GM19025 (cell line): ENCODE data around the gene PDCD1.
"Not testable (repeated sequence)": the region's sequence is repeated elsewhere in the genome, so short reads cannot be mapped to it uniquely, and the experiment has no call there.

Experiments
- ATAC-seq: cut with Tn5 transposase; IDR thresholded peaks from one replicate; pipeline ENCODE4 v1.9.1; 2021; ENCODE audit warnings: mild to moderate bottlenecking, low read depth, moderate library complexity; ENCODE audit not compliant: unreplicated experiment

The PDCD1 gene

GRCh38 chr2:241841181-241842066 is 17.3 kb downstream of the PDCD1 start:
- no peak for ATAC-seq

DNA sequence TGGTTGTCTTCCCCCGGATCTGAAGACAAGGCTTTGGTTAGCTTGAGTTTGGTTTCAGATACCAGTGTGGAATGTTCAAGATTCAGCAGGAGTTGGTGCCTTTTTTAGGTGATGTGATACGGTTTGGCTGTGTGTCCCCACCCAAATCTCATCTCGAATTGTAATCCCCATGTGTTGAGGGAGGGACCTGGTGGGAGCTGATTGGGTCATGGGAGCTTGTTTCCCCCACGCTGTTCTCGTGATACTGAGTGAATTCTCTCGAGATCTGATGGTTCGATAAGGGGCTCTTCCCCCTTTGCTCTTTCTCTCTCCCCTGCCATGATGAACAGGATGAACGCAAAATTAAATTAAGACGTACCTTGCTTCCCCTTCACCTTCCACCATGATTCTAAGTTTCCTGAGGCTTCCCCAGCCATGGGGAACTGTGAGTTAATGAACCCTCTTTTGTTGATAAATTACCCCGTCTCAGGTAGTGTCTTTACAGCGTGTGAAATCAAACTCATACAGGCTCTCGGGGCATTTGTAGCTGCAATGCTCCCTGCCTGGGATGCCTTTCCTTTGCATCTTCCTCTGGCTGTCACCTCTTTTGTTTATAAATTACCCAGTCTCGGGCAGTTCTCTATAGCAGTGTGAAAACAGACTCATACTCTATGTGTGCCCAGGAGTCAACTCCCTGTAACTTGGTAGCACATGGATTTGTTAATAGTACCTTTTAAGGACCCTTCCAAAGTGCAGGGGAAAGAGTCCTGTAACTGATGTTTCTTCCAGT is 21.3 kb downstream of the PDCD1 start:
- ATAC-seq, result no peak

DNA sequence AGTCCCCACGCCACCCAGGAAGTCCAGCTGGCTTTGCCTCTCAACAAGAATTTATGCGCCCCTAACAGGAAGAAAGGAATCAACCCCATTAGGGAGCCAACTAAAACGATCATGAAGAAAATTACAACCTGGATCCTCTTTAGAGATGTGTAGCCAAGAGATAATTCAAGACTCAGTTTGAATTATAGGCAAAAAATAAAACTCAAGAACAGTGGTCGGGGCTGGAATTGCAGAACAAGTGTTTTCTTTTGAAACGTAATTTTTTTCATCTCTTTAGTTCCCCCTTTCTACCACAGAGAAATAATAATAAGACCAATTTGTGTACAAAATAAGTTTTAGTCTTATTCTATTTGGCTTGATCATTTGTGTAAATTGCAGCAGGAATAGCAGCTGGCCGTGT is 22.4 kb downstream of the PDCD1 start:
- ATAC-seq, result no peak

- no peak for ATAC-seq
Measured at GRCh38 chr2:241835611-241836010, 23.1 kb downstream of the PDCD1 start.

DNA sequence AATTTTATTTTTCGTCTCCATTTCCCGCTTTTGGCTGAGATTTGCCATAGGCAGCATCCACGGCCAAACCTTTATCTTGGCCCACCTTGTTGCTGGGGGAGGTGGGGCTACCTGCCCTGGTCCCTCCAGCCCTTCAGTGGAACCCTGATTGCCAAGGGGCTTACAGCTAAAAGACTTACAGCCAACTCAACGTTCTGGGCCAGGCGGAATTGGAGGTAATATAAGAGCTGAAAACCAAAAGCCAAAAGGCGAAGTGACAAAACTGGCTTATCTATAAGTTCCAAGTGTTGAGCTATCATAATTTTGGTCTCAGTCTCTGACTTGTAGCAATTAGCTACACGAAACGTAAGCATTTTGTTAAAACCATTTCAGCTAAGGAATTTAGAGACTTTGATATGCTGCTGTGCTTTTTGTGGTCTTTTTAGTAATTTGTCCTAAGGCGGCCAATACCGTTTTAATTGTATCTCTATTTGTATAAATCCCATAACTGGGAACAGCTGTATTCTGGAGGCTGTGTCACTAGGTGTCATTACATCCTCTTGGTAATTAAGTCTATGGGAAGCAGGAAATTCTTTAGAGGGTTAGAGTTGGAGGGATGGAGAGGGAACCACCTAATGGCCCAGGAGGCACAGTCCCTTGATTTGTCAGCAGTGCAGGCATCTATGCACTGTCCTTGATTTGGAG is 24.0 kb downstream of the PDCD1 start:
- ATAC-seq, result no peak

DNA sequence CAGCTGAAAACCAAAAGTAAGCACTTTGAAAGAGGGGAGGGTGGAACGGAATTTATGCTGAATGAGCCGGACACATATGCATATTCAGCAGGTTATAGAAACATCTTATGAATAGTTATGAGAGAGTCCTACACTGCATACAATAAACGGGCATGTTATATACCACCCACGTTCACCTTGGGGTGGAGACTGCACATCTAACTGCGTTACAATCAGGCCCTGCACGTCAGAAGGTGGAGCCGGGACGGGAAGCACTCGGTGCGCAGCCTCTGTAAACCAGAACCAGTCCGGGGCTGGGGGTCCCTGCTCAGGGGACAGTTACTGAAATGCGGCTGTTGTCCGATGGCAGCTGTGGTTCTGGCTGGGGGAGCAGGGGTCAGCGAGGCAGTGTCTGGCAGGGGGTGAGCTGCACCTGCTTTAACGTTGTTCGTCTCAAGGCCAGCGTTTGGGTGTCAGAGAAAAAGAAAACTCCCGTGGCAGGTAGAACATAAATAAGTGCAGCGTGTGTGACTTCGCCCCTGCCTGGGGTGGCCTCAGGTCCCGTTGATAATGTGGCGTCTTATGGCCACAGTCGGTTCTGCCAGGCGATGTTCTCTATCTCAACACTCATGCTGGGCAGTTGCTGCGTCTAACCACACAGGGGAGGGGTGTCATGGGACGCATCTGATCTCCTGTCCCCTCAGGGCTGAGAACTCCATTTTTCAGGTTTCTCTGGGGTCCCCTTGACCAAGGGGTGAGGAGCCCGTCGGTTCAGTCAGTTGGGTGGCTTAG is 24.8 kb downstream of the PDCD1 start:
- not testable (repeated sequence) for ATAC-seq

DNA sequence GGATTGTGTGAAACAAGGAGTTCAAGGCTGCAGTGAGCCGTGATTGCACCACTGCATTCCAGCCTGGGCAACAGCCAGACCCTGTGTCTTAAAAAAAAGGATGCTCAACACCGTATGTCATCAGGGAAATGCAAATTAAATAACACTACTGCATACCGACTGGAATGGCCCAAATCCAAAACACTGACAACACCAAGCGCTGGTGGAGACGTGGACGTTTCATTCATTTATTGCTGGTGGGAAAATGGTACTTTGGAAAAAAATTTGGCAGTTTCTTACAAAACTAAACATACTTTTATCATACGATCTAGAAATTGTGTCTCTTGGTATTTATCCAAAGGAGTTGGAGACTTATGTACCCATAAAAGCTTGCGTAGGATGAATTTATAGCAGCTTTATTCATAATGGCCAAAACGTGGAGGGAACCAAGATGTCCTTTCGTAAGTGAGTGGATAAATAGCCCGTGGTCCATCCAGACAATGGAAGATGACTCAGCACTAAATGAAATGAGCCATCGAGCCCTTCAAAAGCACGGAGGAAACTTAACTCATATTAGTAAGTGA is 25.5 kb downstream of the PDCD1 start:
- ATAC-seq, result no peak

DNA sequence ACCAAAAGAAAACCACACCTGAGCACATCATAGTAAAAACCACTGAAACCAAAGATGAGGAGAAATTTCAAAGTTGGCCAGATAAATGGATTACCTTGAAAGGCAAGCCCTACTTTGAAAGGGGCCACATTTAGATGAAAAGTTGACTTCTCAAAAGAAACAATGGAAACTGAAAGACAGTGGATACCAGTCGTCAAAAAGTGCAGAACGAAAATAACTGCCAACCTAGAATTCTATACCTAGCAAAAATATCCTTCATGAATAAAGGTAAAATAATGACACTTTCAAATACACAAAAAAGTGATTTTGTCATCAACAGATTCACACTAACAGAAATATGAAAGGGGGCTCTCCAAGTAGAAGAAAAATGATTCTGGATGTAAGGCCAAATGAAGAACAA is 31.3 kb downstream of the PDCD1 start:
- no peak for ATAC-seq

DNA sequence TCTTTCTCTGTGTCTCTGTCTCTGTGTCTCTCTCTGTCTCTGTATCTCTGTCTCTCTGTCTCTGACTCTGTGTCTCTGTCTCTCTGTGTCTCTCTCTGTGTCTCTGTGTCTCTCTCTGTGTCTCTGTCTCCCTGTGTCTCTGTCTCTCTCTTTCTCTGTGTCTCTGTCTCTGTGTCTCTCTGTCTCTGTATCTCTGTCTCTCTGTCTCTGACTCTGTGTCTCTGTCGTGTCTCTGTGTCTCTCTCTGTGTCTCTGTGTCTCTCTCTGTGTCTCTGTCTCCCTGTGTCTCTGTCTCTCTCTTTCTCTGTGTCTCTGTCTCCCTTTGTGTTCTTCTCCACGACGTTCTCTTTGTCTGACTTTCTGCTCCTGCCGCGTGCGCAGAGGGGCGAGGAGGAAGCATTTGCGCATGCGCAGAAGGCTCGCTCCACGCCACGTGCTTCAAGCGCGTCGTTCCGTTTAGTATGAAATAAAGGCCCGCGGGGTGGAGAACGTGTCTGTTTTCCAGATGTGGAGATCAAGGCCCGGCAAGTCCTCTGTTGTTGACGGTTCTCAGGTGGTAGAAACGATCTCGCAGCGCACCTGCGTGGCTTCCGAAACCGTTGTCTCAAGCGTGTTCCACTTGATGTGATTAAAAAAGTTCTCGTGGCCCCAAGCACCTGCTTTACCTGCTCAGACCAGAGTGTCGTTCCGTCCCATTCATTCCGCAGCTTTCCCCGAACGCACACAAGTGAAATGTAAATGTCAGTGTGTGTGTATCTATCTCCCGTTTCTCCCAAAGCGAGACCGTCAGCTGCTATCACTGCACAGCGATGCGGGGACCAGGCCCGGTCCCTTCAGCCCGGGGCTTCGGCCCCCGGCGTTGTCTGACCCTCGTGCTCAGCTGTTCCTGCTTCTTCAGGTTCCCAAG is 34.9 kb downstream of the PDCD1 start:
- ATAC-seq, result not testable (repeated sequence)

GRCh38 chr2:241822264-241822623 is 36.5 kb downstream of the PDCD1 start:
- no peak for ATAC-seq

DNA sequence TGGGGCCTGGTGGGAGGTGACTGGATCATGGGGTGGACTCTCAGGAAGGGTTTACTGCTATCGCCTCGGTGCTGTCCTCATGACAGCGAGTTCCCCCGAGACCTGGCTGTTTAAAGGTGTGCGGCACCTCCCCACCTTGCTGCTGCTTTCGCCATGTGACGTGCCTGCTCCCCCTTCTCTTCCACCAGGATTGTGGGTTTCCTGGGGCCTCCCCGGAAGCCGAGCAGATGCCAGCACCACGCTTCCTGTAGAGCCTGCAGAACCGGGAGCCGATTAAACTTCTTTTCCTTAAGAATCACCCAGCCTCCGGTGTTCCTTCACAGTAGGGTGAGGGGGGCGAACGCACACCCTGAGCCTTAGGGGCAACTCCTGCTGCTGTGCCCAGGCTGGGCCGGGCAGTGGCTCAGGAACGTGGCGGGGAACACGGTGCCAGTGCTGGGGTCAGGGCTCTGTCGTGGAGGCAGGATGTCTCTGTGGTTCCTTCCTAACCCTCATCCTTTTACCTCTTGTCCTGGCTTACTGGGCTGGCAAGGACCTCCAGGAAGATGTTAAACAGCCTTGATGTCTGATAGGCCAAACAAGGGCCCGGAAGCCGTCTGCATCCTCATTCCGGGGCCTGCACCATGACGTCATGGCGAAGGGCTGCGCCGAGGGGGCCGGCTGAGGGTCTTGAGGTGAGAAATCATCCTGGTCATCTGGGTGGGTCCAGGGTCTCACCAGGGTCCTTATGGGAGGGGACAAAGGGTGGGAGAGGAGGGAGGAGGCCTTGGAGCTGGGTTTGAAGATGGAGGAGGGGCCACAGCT is 37.0 kb downstream of the PDCD1 start:
- no peak for ATAC-seq

- ATAC-seq, result no peak
Measured at GRCh38 chr2:241820625-241821384, 37.9 kb downstream of the PDCD1 start.

DNA sequence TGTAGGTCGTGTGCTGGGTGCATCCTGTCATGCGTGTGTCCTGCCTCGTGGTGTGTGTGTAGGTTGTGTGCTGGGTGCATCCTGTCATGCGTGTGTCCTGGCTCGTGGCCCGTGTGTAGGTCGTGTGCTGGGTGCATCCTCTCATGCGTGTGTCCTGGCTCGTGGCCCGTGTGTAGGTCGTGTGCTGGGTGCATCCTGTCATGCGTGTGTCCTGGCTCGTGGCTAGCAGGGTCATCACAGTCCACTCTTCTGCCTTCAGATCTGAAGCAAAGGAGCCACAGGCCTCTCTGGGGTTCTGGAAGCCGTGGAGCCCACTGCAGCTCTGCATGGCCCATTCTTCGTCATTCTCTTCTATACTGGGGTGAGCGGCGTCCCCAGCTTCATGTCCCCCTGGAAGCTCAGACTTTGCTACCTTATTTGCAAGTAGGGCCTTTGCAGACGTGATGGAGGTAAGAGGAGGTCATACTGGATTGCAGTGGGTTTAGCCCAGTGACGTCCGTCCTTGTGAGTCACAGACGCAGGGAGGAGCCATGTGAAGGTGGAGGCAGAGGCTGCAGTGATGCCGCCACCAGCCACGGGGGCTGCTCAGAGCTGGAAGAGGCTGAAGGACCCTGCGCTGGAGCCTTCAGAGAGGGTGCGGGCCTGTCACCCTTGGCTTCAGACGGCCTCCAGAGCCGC is 38.6 kb downstream of the PDCD1 start:
- not testable (repeated sequence) for ATAC-seq

- no peak for ATAC-seq
Measured at GRCh38 chr2:241818943-241819270, 39.8 kb downstream of the PDCD1 start.

- ATAC-seq, result no peak
Measured at GRCh38 chr2:241818229-241818942, 40.3 kb downstream of the PDCD1 start.

DNA sequence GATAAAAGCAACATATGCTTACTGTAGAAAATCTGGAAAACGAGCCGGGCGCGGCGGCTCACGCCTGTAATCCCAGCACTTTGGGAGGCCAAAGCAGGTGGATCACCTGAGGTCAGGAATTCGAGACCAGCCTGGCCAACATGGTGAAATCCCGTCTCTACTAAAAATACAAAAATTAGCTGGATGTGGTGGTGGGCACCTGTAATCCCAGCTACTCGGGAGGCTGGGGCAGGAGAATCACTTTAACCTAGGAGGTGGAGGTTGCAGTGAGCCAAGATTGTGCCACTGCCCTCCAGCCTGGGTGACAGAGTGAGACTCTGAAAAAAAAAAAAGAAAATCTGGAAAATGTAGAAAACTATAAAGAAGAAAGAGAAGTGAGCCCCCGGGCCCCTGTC is 40.9 kb downstream of the PDCD1 start:
- ATAC-seq, result not testable (repeated sequence)
